Measurements from ENCODE around the gene KRT3.

DNA sequence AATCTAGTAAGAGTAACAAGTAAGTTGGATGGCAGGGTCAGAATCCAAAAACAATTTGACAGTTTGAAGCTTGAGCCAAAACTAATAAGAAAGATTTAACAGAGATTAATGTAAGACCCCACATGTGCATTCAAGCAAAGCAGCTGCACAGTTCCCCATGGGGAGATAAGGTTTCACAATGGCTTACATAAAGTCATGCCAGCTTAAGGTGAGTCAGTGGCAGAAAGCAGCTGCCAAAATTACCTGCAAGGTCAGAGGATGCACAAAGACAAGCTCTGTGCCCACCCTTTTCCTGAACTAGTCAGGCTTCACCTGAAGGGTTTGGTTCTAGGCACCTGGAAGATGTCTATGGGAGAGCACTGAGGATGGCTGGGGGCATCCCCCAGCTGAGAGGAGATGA lies 56.0 kb downstream of the KRT3 start:
- TF ChIP-seq, protein P1, sequence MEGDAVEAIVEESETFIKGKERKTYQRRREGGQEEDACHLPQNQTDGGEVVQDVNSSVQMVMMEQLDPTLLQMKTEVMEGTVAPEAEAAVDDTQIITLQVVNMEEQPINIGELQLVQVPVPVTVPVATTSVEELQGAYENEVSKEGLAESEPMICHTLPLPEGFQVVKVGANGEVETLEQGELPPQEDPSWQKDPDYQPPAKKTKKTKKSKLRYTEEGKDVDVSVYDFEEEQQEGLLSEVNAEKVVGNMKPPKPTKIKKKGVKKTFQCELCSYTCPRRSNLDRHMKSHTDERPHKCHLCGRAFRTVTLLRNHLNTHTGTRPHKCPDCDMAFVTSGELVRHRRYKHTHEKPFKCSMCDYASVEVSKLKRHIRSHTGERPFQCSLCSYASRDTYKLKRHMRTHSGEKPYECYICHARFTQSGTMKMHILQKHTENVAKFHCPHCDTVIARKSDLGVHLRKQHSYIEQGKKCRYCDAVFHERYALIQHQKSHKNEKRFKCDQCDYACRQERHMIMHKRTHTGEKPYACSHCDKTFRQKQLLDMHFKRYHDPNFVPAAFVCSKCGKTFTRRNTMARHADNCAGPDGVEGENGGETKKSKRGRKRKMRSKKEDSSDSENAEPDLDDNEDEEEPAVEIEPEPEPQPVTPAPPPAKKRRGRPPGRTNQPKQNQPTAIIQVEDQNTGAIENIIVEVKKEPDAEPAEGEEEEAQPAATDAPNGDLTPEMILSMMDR (IDR thresholded peaks at IDR 0.05), result no peak
- no peak for TF ChIP-seq EP300 (IDR thresholded peaks at IDR 0.05)
